Neural progenitor cell (in vitro differentiated cells): Measurements from ENCODE around the gene PNPLA5.

Experiments used
- EZH2 ChIP-seq: fragments of 200-600 bp; sonication (generic); IDR thresholded peaks from 2 replicates; pipeline ENCODE4 v1.6.1; 2017; ENCODE audit warnings: antibody characterized with exemption, mild to moderate bottlenecking, moderate library complexity
- EZH2phosphoT487 ChIP-seq: fragments of 200-600 bp; sonication (generic); IDR thresholded peaks from 2 replicates; pipeline ENCODE4 v1.6.1; 2017; ENCODE audit warnings: antibody characterized with exemption
- TF ChIP-seq, protein P1 (sequence below): fragments of 200-600 bp; sonication (generic); IDR thresholded peaks from 2 replicates; pipeline ENCODE4 v1.5.1; 2017; ENCODE audit warnings: antibody characterized with exemption, mild to moderate bottlenecking

DNA sequence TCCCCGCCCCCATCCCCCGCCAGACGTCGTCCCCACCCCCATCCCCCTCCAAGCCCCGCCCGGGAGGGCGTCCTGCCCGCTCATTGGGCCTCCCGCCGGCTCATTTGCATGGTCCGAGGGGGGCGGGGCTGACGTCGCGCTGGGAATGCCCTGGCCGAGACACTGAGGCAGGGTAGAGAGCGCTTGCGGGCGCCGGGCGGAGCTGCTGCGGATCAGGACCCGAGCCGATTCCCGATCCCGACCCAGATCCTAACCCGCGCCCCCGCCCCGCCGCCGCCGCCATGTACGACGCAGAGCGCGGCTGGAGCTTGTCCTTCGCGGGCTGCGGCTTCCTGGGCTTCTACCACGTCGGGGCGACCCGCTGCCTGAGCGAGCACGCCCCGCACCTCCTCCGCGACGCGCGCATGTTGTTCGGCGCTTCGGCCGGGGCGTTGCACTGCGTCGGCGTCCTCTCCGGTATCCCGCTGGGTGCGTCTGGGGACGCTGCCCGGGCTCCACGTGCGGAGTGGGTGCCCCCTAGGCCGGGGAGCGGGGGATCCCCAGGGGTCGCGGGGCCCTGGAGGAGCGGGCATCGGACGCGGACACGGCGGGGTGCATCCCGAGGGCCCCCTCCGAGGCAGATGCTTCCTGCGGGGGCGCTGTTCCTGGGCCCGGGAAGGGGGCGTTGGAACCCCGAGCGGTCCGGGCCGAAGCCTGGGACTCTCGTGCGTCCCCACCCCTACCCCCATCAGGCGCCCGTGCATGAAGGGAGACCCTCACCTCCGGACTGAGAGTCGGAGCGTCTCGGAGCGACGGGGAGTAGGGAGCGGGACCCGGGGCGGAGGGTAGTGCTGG, 32.0 kb upstream of the PNPLA5 start, which contains the start of gene PNPLA3:
- TF ChIP-seq EZH2 (peak; percentile 56), EZH2phosphoT487 (peak; percentile 26)
- TF ChIP-seq, protein P1, sequence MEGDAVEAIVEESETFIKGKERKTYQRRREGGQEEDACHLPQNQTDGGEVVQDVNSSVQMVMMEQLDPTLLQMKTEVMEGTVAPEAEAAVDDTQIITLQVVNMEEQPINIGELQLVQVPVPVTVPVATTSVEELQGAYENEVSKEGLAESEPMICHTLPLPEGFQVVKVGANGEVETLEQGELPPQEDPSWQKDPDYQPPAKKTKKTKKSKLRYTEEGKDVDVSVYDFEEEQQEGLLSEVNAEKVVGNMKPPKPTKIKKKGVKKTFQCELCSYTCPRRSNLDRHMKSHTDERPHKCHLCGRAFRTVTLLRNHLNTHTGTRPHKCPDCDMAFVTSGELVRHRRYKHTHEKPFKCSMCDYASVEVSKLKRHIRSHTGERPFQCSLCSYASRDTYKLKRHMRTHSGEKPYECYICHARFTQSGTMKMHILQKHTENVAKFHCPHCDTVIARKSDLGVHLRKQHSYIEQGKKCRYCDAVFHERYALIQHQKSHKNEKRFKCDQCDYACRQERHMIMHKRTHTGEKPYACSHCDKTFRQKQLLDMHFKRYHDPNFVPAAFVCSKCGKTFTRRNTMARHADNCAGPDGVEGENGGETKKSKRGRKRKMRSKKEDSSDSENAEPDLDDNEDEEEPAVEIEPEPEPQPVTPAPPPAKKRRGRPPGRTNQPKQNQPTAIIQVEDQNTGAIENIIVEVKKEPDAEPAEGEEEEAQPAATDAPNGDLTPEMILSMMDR, result peak; percentile 51
